Right lobe of liver (tissue), 4 donors: ENCODE data around the gene MYOM1.
A peak's percentile ranks its signal among the peaks of the same experiment; 100 is the strongest.

ENCODE experiments used
- POLR2A ChIP-seq: fragments of 450-650 bp; IDR thresholded peaks from one replicate; pipeline ENCODE4 v1.6.1; 2017; ENCODE audit warnings: antibody characterized with exemption, mild to moderate bottlenecking
- TF ChIP-seq, protein P1 (sequence below), 4 donors: fragments of 200-600 bp in 3 of 4; fragments of 450-650 bp in 1 of 4; IDR thresholded peaks; one replicate each; pipeline versions ENCODE4 v1.5.1 to v1.8.0; 2016 to 2022; ENCODE audit warnings: antibody characterized with exemption in 4 of 4, mild to moderate bottlenecking in 2 of 4
- donor health status: DM: no; HTN: no; CAD: no.
- donor health status: DM: no; HTN: no; CAD: no.
- donor health status: DM: no; HTN: yes; CAD: no.

DNA sequence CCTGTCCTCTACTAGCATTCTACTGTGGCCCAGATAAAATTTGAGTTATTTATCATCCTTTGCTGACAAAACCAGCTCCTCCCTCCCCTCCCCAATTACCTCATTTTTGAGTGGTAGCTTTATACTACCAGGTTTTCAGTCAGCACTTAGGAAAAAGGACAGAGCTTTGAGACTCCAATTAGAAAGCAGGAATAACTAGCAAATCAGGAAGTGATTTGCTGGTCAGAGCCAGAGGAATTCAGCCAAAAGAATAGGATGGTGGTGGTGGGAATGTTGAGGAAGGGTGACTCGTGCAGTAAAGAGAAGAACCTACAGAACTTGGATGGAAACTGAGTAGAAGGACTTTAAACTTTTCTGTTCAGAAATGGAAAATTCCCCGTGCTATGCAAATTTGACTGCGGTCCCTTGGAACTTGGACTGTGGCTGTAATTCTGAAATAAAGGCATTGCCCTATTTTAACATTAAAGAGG lies 45.8 kb upstream of the MYOM1 start:
- TF ChIP-seq, protein P1, sequence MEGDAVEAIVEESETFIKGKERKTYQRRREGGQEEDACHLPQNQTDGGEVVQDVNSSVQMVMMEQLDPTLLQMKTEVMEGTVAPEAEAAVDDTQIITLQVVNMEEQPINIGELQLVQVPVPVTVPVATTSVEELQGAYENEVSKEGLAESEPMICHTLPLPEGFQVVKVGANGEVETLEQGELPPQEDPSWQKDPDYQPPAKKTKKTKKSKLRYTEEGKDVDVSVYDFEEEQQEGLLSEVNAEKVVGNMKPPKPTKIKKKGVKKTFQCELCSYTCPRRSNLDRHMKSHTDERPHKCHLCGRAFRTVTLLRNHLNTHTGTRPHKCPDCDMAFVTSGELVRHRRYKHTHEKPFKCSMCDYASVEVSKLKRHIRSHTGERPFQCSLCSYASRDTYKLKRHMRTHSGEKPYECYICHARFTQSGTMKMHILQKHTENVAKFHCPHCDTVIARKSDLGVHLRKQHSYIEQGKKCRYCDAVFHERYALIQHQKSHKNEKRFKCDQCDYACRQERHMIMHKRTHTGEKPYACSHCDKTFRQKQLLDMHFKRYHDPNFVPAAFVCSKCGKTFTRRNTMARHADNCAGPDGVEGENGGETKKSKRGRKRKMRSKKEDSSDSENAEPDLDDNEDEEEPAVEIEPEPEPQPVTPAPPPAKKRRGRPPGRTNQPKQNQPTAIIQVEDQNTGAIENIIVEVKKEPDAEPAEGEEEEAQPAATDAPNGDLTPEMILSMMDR (IDR thresholded peaks at IDR 0.05): no peak
- TF ChIP-seq POLR2A: peak; percentile 15
